Activated naive CD8-positive, alpha-beta T cell treated with anti-CD3 and anti-CD28 coated beads for 36 hours (primary cell): ENCODE measurements around the gene KLHDC7B. TPM values are rescaled to one million over a fixed set of nuclear protein-coding genes. Genes with fewer than 3 reads are reported as not detected.
A peak's percentile ranks its signal among the peaks of the same experiment; 100 is the strongest.

Source experiments
- DNase-seq: peaks from one replicate; pipeline ENCODE4 v3.0.0; 2021
- H3K27ac Mint-ChIP-seq: one replicate; pipeline ENCODE4 v1.8.0; 2022; ENCODE audit warnings: mild to moderate bottlenecking, moderate library complexity, mixed read lengths
- H3K27me3 Mint-ChIP-seq: one replicate; pipeline ENCODE4 v1.8.0; 2022; ENCODE audit warnings: mild to moderate bottlenecking, mixed read lengths
- H3K36me3 Mint-ChIP-seq: one replicate; pipeline ENCODE4 v1.8.0; 2021; ENCODE audit warnings: mild to moderate bottlenecking, mixed read lengths
- H3K4me1 Mint-ChIP-seq: one replicate; pipeline ENCODE4 v1.8.0; 2021; ENCODE audit warnings: mixed read lengths
- H3K4me3 Mint-ChIP-seq: one replicate; pipeline ENCODE4 v1.8.0; 2022; ENCODE audit warnings: mild to moderate bottlenecking, moderate library complexity, mixed read lengths
- H3K9me3 Mint-ChIP-seq: one replicate; pipeline ENCODE4 v1.8.0; 2022; ENCODE audit warnings: mixed read lengths
- total RNA-seq, 2 experiments: library from RNA; stranded (reverse); gene quantifications; one replicate each; pipeline ENCODE4 v1.2.3, GENCODE V29; 2021

The KLHDC7B gene
- total RNA-seq, 2 experiments from 2014 or later = 15.1 to 15.9 TPM

GRCh38 chr22:50577987-50578775 is 32.5 kb downstream of the KLHDC7B start, which contains the start of gene CPT1B:
TSS of gene CPT1B (minus strand) at chr22:50578427. CDS start at chr22:50577915, 512 bp downstream.
- DNase-seq = no peak
- Mint-ChIP-seq H3K27ac (no peak within 1 kb of the TSS), H3K4me1 (peaks cover 20% of the 10 kb centered on the region), H3K9me3 (no peaks in the 10 kb centered on the region), H3K36me3 (peaks cover 18% of the 10 kb centered on the region), H3K27me3 (no peaks in the 10 kb centered on the region), H3K4me3 (no peak within 1 kb of the TSS)

GRCh38 chr22:50578776-50579310 is 33.1 kb downstream of the KLHDC7B start:
- no peak overlapping the region for H3K27ac Mint-ChIP-seq

GRCh38 chr22:50579752-50580151 is 34.1 kb downstream of the KLHDC7B start:
- DNase-seq = no peak
- Mint-ChIP-seq H3K4me3 (no peak overlapping the region), H3K27me3 (no peaks in the 10 kb centered on the region), H3K27ac (no peak overlapping the region), H3K4me1 (peaks cover 31% of the 10 kb centered on the region), H3K9me3 (no peaks in the 10 kb centered on the region), H3K36me3 (peaks cover 16% of the 10 kb centered on the region)

More at GRCh38 chr22:50578776-50579310, 33.1 kb downstream of the KLHDC7B start:
- no peak for DNase-seq
- no peaks in the 10 kb centered on the region for H3K27me3 Mint-ChIP-seq
- peaks cover 16% of the 10 kb centered on the region for H3K36me3 Mint-ChIP-seq
- H3K4me1 Mint-ChIP-seq = peaks cover 26% of the 10 kb centered on the region
- no peaks in the 10 kb centered on the region for H3K9me3 Mint-ChIP-seq
- H3K4me3 Mint-ChIP-seq = no peak overlapping the region

GRCh38 chr22:50581031-50581949 is 35.6 kb downstream of the KLHDC7B start:
- H3K36me3 Mint-ChIP-seq = peaks cover 14% of the 10 kb centered on the region
- peak overlapping the region; percentile 85 for H3K4me3 Mint-ChIP-seq
- no peaks in the 10 kb centered on the region for H3K9me3 Mint-ChIP-seq
- DNase-seq = no peak
- peak overlapping the region; percentile 82 for H3K27ac Mint-ChIP-seq
- peaks cover 31% of the 10 kb centered on the region for H3K4me1 Mint-ChIP-seq
- H3K27me3 Mint-ChIP-seq = no peaks in the 10 kb centered on the region

GRCh38 chr22:50581950-50582492 is 36.3 kb downstream of the KLHDC7B start:
- Mint-ChIP-seq H3K27me3 (no peaks in the 10 kb centered on the region), H3K4me1 (peaks cover 29% of the 10 kb centered on the region), H3K27ac (peak overlapping the region; percentile 92), H3K9me3 (no peaks in the 10 kb centered on the region), H3K36me3 (peaks cover 13% of the 10 kb centered on the region), H3K4me3 (peak overlapping the region; percentile 91)
- peak; percentile 54 for DNase-seq

GRCh38 chr22:50582493-50583293 is 37.0 kb downstream of the KLHDC7B start, which contains the start of gene CHKB:
TSS of gene CHKB (minus strand) at chr22:50582849. CDS start at chr22:50582781, 68 bp downstream.
- Mint-ChIP-seq H3K27me3 (no peaks in the 10 kb centered on the region), H3K27ac (peak within 1 kb of the TSS; percentile 92), H3K4me3 (peak within 1 kb of the TSS; percentile 91), H3K36me3 (peaks cover 12% of the 10 kb centered on the region), H3K4me1 (peaks cover 24% of the 10 kb centered on the region), H3K9me3 (no peaks in the 10 kb centered on the region)
- peak; percentile 100 for DNase-seq

GRCh38 chr22:50583294-50583861 is 37.7 kb downstream of the KLHDC7B start:
- Mint-ChIP-seq H3K27me3 (no peaks in the 10 kb centered on the region), H3K36me3 (peaks cover 12% of the 10 kb centered on the region), H3K4me3 (peak overlapping the region; percentile 91), H3K9me3 (no peaks in the 10 kb centered on the region), H3K4me1 (peaks cover 23% of the 10 kb centered on the region), H3K27ac (peak overlapping the region; percentile 84)
- no peak for DNase-seq

- H3K36me3 Mint-ChIP-seq = peaks cover 11% of the 10 kb centered on the region
- peak overlapping the region; percentile 91 for H3K4me3 Mint-ChIP-seq
- H3K27me3 Mint-ChIP-seq = no peaks in the 10 kb centered on the region
- no peak for DNase-seq
- H3K9me3 Mint-ChIP-seq = no peaks in the 10 kb centered on the region
- peak overlapping the region; percentile 84 for H3K27ac Mint-ChIP-seq
- peaks cover 19% of the 10 kb centered on the region for H3K4me1 Mint-ChIP-seq
Measured at GRCh38 chr22:50584106-50585096, 38.7 kb downstream of the KLHDC7B start.

- peaks cover 19% of the 10 kb centered on the region for H3K4me1 Mint-ChIP-seq
- no peak for DNase-seq
- H3K4me3 Mint-ChIP-seq = no peak overlapping the region
- no peaks in the 10 kb centered on the region for H3K9me3 Mint-ChIP-seq
- peaks cover 6% of the 10 kb centered on the region for H3K36me3 Mint-ChIP-seq
- H3K27ac Mint-ChIP-seq = no peak overlapping the region
- no peaks in the 10 kb centered on the region for H3K27me3 Mint-ChIP-seq
Measured at GRCh38 chr22:50585238-50585637, 39.5 kb downstream of the KLHDC7B start.

- H3K4me3 Mint-ChIP-seq = no peak overlapping the region
- H3K27ac Mint-ChIP-seq = no peak overlapping the region
- peaks cover 19% of the 10 kb centered on the region for H3K4me1 Mint-ChIP-seq
- H3K9me3 Mint-ChIP-seq = no peaks in the 10 kb centered on the region
- DNase-seq = no peak
- peaks cover 2% of the 10 kb centered on the region for H3K36me3 Mint-ChIP-seq
- no peaks in the 10 kb centered on the region for H3K27me3 Mint-ChIP-seq
Measured at GRCh38 chr22:50585781-50586180, 40.1 kb downstream of the KLHDC7B start.

GRCh38 chr22:50586416-50586815 is 40.7 kb downstream of the KLHDC7B start:
- no peaks in the 10 kb centered on the region for H3K36me3 Mint-ChIP-seq
- no peaks in the 10 kb centered on the region for H3K27me3 Mint-ChIP-seq
- H3K4me1 Mint-ChIP-seq = peaks cover 16% of the 10 kb centered on the region
- H3K4me3 Mint-ChIP-seq = no peak overlapping the region
- DNase-seq = no peak
- H3K9me3 Mint-ChIP-seq = no peaks in the 10 kb centered on the region
- no peak overlapping the region for H3K27ac Mint-ChIP-seq

GRCh38 chr22:50587407-50587806 is 41.7 kb downstream of the KLHDC7B start:
- no peaks in the 10 kb centered on the region for H3K27me3 Mint-ChIP-seq
- peaks cover 11% of the 10 kb centered on the region for H3K4me1 Mint-ChIP-seq
- no peaks in the 10 kb centered on the region for H3K9me3 Mint-ChIP-seq
- H3K4me3 Mint-ChIP-seq = no peak overlapping the region
- no peak overlapping the region for H3K27ac Mint-ChIP-seq
- no peak for DNase-seq
- H3K36me3 Mint-ChIP-seq = no peaks in the 10 kb centered on the region

- Mint-ChIP-seq H3K27me3 (peaks cover 13% of the 10 kb centered on the region), H3K4me1 (peaks cover 4% of the 10 kb centered on the region), H3K27ac (no peak overlapping the region), H3K9me3 (no peaks in the 10 kb centered on the region), H3K4me3 (no peak overlapping the region), H3K36me3 (no peaks in the 10 kb centered on the region)
- no peak for DNase-seq
Measured at GRCh38 chr22:50595189-50595588, 49.5 kb downstream of the KLHDC7B start.
